Ovary (tissue), 9 donors: ENCODE results near the gene HNF1B. TPM values are rescaled to one million over a fixed set of nuclear protein-coding genes. Genes with fewer than 3 reads are reported as not detected.

Source experiments
- DNase-seq, 5 donors: peaks; one replicate each; pipeline ENCODE4 v3.0.0-alpha.2; 2019 to 2020
- H3K27ac ChIP-seq, 2 donors: fragments of 200-600 bp; one replicate each; pipeline versions ENCODE4 v1.5.1 to v1.8.0; 2019 to 2022
- H3K27me3 ChIP-seq: fragments of 200-600 bp; one replicate; pipeline ENCODE4 v1.8.0; 2022
- H3K36me3 ChIP-seq: fragments of 200-600 bp; sonication (generic); one replicate; pipeline ENCODE4 v1.5.1; 2019
- H3K4me1 ChIP-seq: one replicate; pipeline ENCODE4 v1.8.1; 2013; ENCODE audit warnings: mild to moderate bottlenecking, moderate library complexity; ENCODE audit not compliant: insufficient read depth
- H3K4me3 ChIP-seq: fragments of 200-600 bp; sonication (generic); one replicate; pipeline ENCODE4 v1.5.1; 2017
- H3K9me3 ChIP-seq, 2 donors: fragments of 200-600 bp in 1 of 2; sonication (generic) in 1 of 2; one replicate each; pipeline versions ENCODE4 v1.5.1 to v1.8.1; 2013 to 2019; ENCODE audit warnings: mild to moderate bottlenecking in 1 of 2, moderate library complexity in 1 of 2
- EP300 ChIP-seq: sonication (generic); formaldehyde crosslinking; IDR thresholded peaks from one replicate; pipeline ENCODE4 v1.6.1; 2017; ENCODE audit warnings: antibody characterized with exemption
- POLR2A ChIP-seq: fragments of 450-650 bp; IDR thresholded peaks from one replicate; pipeline ENCODE4 v1.6.1; 2017; ENCODE audit warnings: antibody characterized with exemption, mild to moderate bottlenecking, moderate library complexity
- WGBS, 3 donors: extraction: QIAGEN DNeasy Blood & Tissue Kit in 1 of 3; methylation state at CpG; one replicate each; pipeline versions ENCODE4 v1.1.5 to v1.1.7; 2013 to 2017; 5-methylcytosine and 5-hydroxymethylcytosine counted together
- intact Hi-C, 4 donors: fragments of 100-400 bp; cut with DNase I; formaldehyde crosslinking; loops; one replicate each; pipeline versions ENCODE4 v1.11.0 to v1.15.1; 2022 to 2023
- polyA plus RNA-seq, 2 donors: library from polyadenylated mRNA; stranded (reverse); fragments of 200-250 nt in 1 of 2; fragments of 350-450 nt in 1 of 2; fragmentation: Illumina TruSeq in 1 of 2; extraction: RNeasy Lipid Tissue Mini Kit (QIAGEN cat#74804) in 1 of 2; gene quantifications; one replicate each; pipeline ENCODE4 v1.2.3, GENCODE V29; 2013 to 2014
- total RNA-seq, 7 donors: library from RNA; depleted of rRNA in 2 of 7; stranded (reverse); fragments of >200 nt in 2 of 7; fragmentation: NEBNext Ultra II Directional in 3 of 7; extraction: Animal tissue kit (Norgen Biotek cat#: 25700) in 3 of 7; gene quantifications; one replicate each; pipeline versions ENCODE4 v1.1.0 to v1.2.4, GENCODE V29; 2016 to 2023
- TF ChIP-seq, protein P1 (sequence below), 3 donors: fragments of 450-650 bp in 2 of 3; fragments of 200-600 bp in 1 of 3; IDR thresholded peaks; one replicate each; pipeline versions ENCODE4 v1.5.1 to v1.8.0; 2016 to 2022; ENCODE audit warnings: antibody characterized with exemption in 3 of 3, mild to moderate bottlenecking in 1 of 3
- donor health status: DM: no; HTN: no; CAD: no; lungs with moderate emphysema.
- donor health status: DM: no; HTN: no; CAD: no.
- donor health status: Bipolar disorder and iron deficiency.
- donor health status: DM: yes; HTN: yes; CAD: no.
- donor health status: DM: no; HTN: no; CAD: no.
- donor health status: DM: yes; HTN: yes; CAD: no.

The HNF1B gene
- total and polyA plus RNA-seq, 9 donors, result 0.05 to 9.5 (median 0.75) TPM; not detected in 3

DNA sequence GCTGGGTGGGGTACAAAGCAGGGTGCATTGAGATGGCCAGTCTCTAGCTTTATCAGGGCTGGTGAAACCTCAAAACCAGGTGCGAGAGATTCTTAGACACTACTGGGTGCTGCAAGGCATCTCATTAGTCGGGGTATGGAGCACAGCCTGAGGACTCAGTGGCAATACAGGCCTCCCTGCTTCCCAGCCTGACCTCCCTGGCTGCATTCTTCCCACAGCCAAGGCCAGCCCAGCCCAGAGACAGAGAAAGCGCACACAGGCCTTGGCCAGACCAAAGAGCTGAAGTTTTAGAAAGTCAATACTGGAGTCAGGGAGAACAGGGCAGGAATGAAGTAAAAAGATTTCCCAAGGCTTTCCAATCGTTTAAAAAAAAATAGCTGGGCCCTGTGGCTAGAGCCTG lies 12.5 kb downstream of the HNF1B start:
- intact Hi-C loops, result no loop called here
- Histone ChIP-seq H3K36me3 (no peaks in the 10 kb centered on the region), H3K4me1 (no peaks in the 10 kb centered on the region), H3K27me3 (no peaks in the 10 kb centered on the region), H3K27ac (no peak overlapping the region), H3K9me3 (no peaks in the 10 kb centered on the region), H3K4me3 (no peak overlapping the region)
- TF ChIP-seq EP300, result no peak
- TF ChIP-seq POLR2A, result no peak
- WGBS, 3 donors, result 75 to 81% (median 78%) methylated on average over 4 of the region's 4 CpGs
- DNase-seq, result no peak

GRCh38 chr17:37731056-37731455 lies 13.8 kb downstream of the HNF1B start:
- Histone ChIP-seq H3K4me3 (no peak overlapping the region), H3K9me3 (no peaks in the 10 kb centered on the region), H3K36me3 (no peaks in the 10 kb centered on the region), H3K27ac (no peak overlapping the region), H3K4me1 (no peaks in the 10 kb centered on the region), H3K27me3 (no peaks in the 10 kb centered on the region)
- TF ChIP-seq POLR2A, result no peak
- no peak for TF ChIP-seq EP300
- TF ChIP-seq, protein P1, sequence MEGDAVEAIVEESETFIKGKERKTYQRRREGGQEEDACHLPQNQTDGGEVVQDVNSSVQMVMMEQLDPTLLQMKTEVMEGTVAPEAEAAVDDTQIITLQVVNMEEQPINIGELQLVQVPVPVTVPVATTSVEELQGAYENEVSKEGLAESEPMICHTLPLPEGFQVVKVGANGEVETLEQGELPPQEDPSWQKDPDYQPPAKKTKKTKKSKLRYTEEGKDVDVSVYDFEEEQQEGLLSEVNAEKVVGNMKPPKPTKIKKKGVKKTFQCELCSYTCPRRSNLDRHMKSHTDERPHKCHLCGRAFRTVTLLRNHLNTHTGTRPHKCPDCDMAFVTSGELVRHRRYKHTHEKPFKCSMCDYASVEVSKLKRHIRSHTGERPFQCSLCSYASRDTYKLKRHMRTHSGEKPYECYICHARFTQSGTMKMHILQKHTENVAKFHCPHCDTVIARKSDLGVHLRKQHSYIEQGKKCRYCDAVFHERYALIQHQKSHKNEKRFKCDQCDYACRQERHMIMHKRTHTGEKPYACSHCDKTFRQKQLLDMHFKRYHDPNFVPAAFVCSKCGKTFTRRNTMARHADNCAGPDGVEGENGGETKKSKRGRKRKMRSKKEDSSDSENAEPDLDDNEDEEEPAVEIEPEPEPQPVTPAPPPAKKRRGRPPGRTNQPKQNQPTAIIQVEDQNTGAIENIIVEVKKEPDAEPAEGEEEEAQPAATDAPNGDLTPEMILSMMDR (IDR thresholded peaks at IDR 0.05), result no peak
- intact Hi-C loops, result no loop called here
- DNase-seq, result no peak
- 84 to 90% (median 86%) methylated on average over 12 of the region's 12 CpGs for WGBS, 3 donors

DNA sequence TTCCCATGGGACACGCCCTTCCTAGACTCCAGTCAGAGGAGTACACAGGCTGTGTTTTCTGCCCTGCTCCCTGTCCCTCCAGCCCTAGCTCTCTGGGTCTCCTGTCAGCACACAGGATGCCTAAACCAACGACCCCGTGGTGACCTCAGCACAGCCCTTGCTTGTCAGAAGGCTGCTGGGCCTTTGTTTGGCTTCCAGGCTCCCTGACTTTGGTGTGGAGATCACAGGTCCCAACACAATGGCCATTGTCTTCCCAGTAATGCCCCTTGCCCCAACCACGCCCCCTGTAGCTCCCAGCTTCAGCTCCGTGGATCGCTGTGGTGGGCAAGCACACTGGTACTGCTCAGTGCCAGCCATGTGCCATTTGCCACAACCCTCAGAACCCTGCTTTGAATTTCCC lies 15.0 kb downstream of the HNF1B start:
- Histone ChIP-seq H3K4me1 (no peaks in the 10 kb centered on the region), H3K36me3 (no peaks in the 10 kb centered on the region), H3K4me3 (no peak overlapping the region), H3K27ac (no peak overlapping the region), H3K27me3 (no peaks in the 10 kb centered on the region), H3K9me3 (no peaks in the 10 kb centered on the region)
- intact Hi-C loops, result no loop called here
- TF ChIP-seq EP300, result no peak
- TF ChIP-seq, protein P1 (IDR thresholded peaks at IDR 0.05), result no peak
- TF ChIP-seq POLR2A, result no peak
- 51 to 70% (median 53%) methylated on average over 6 of the region's 6 CpGs for WGBS, 3 donors
- DNase-seq, result no peak

DNA sequence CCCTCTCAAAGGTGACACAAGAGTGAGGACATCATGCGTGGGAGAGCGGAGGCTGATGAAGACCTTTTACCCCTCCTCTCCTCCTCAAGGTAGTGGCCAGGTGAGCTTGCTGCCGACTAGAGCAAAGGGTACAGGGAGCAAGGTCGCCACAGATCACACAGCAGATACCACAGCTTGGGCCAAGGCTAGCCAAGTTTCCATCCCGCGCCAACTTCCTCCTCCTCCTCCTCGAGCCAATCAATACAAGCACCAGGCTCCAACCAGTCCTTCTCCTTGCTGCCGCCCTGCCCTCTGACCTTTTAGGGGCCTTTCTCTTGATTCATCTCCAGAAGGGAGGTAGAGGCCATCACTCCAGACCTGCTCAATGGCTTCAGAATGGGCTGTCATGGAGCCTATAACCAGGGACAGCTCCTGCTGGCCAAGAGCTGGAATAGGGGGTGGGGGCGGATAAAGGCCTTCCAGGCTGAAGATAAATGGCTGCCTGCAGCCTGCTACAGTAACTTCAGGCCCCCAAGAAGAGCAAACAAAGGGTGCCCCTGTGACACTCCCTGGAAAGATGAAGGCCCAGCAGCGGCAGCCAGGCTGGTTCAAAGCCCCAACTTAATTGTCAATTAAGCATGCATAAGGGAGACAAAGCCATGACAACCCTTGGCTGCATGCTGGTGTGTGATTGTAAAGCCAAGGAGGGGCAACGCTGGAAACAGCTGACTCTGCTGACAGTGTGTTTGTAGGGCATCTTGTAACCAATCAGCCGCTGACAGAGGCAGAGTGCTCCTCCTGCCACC lies 17.8 kb downstream of the HNF1B start:
- Histone ChIP-seq H3K36me3 (no peaks in the 10 kb centered on the region), H3K4me1 (no peaks in the 10 kb centered on the region), H3K9me3 (no peaks in the 10 kb centered on the region), H3K27me3 (no peaks in the 10 kb centered on the region), H3K27ac (no peak overlapping the region), H3K4me3 (no peak overlapping the region)
- intact Hi-C loops, result no loop called here
- DNase-seq, result no peak
- 64 to 70% (median 66%) methylated on average over 12 of the region's 12 CpGs for WGBS, 3 donors
- TF ChIP-seq EP300, result no peak
- no peak for TF ChIP-seq POLR2A
- TF ChIP-seq, protein P1 (IDR thresholded peaks at IDR 0.05), result no peak

- DNase-seq, result no peak
- H3K27me3 ChIP-seq, result no peaks in the 10 kb centered on the region
- WGBS, 3 donors, result 79 to 86% (median 83%) methylated on average over 3 of the region's 3 CpGs
- no peaks in the 10 kb centered on the region for H3K9me3 ChIP-seq
- intact Hi-C loops, result no loop called here
- H3K27ac ChIP-seq, result no peak overlapping the region
- TF ChIP-seq, protein P1 (IDR thresholded peaks at IDR 0.05), result no peak
- TF ChIP-seq POLR2A (no peak), EP300 (no peak)
- no peak overlapping the region for H3K4me3 ChIP-seq
- H3K36me3 ChIP-seq, result no peaks in the 10 kb centered on the region
- no peaks in the 10 kb centered on the region for H3K4me1 ChIP-seq
Measured at GRCh38 chr17:37726248-37726647, 18.6 kb downstream of the HNF1B start.
